Umbilical cord (tissue), 2 donors: ENCODE results near the gene MSRB3. TPM values are rescaled to one million over a fixed set of nuclear protein-coding genes. Genes with fewer than 3 reads are reported as not detected.
"Not testable (repeated sequence)": the region's sequence is repeated elsewhere in the genome, so short reads cannot be mapped to it uniquely, and the experiment has no call there.

Experiments
- DNase-seq: peaks from one replicate; pipeline ENCODE4 v3.0.0-alpha.2; 2015; ENCODE audit warnings: low spot score
- total RNA-seq: library from RNA; depleted of rRNA; stranded (reverse); fragments of >200 nt; gene quantifications from one replicate; pipeline ENCODE4 v1.2.3, GENCODE V29; 2014; ENCODE audit warnings: low replicate concordance; ENCODE audit not compliant: insufficient read depth

The MSRB3 gene
- total RNA-seq, 1 donor from 2014 or later: 192 TPM

GRCh38 chr12:65454115-65454787 lies 175.8 kb downstream of the MSRB3 start:
- DNase-seq: no peak

DNA sequence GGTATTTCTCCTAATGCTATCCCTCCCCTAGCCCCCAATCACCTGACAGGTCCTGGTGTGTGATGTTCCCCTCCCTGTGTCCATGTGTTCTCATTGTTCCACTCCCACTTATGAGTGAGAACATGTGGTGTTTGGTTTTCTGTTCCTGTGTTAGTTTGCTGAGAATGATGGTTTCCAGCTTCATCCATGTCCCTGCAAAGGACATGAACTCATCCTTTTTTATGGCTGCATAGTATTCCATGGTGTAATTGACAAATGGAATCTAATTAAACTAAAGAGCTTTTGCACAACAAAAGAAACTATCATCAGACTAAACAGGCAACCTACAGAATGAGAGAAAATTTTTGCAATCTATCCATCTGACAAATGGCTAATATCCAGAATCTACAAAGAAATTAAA lies 178.9 kb downstream of the MSRB3 start:
- not testable (repeated sequence) for DNase-seq

- no peak for DNase-seq
These were observed 180.2 kb downstream of the MSRB3 start for GRCh38 chr12:65458718-65459117.

DNA sequence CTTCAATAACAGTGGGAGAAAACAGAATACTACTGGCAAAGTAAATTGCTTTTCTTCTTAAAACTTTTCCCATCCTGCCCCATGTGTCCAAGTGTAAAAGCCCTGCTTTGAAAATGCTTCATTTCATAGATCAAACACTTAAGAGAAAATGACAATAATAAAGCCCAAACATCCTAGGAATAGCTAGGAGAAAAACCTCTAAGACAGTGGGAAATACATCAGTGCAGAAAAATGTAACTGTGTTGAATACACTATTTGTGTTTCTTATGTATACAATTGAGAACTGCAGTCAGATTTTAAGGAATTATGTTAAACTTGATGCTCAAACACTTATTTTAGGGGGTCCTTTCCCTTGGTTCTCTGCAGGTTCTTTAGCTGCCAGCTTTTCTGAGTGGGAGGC lies 181.1 kb downstream of the MSRB3 start:
- no peak for DNase-seq

DNA sequence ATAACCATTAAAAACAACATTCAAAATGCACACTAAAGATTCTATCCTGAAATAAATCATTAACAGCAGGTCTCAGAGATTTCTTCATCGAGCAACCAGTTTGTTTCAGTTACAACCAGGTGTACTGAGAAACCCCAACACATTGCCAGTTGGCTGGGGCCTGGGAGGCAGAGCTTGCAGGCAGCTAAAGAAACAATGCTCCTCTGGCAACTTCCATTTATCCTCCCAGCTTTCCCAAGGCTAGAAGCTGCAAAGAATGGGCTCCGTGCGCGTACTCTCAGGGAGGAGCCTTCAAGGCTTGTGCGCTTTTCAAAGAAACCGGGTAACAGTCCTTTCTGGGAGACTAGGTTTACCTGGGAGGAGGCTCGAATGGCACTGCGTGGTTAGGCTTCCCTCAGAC lies 181.6 kb downstream of the MSRB3 start:
- DNase-seq: no peak

DNA sequence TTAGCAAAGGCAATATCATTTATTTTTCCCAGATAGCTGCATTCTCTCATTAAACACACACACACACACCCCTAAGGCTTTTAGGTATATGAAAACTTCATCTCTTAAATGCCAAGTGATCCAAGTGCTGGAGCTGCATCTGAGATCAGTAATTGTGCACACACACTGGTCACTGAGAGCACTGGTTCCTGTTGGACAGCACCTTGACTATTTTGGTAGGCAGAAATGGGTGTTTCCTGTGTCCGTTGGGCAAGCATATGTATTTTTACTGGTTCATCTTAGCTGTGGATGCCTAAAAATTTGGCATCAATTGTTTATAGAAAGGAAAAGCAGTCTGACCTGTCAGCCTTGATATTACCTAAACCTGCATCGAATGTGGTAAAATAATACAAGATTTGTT lies 182.5 kb downstream of the MSRB3 start:
- no peak for DNase-seq

DNA sequence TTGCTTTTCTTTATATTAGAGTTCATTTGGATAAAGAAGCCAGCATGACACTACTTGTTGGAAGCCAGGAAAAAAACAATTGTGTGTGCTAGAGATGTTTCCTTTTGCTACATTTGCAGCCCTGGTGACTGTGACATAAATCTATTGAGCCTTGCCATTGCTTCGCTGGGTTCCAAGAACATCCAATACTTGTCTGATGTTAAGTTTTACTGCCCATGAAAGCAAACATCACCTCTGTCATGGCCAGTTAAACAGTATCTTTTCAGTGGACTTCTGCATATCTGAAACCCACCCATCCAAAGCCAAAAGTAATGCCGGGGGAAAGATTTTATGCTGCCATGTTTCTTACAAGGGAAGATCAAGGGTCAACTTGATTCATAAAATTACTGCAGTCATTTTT lies 184.0 kb downstream of the MSRB3 start:
- no peak for DNase-seq

DNA sequence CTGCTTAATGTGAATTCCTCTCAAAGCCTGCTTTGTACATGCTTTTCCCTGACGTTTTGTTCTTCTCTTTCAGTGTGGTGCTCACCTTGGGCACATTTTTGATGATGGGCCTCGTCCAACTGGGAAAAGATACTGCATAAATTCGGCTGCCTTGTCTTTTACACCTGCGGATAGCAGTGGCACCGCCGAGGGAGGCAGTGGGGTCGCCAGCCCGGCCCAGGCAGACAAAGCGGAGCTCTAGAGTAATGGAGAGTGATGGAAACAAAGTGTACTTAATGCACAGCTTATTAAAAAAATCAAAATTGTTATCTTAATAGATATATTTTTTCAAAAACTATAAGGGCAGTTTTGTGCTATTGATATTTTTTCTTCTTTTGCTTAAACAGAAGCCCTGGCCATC lies 184.6 kb downstream of the MSRB3 start:
- DNase-seq: no peak

DNA sequence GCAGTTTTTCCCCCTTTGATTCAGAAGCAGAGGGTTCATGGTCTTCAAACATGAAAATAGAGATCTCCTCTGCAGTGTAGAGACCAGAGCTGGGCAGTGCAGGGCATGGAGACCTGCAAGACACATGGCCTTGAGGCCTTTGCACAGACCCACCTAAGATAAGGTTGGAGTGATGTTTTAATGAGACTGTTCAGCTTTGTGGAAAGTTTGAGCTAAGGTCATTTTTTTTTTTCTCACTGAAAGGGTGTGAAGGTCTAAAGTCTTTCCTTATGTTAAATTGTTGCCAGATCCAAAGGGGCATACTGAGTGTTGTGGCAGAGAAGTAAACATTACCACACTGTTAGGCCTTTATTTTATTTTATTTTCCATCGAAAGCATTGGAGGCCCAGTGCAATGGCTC lies 185.1 kb downstream of the MSRB3 start:
- DNase-seq: no peak

GRCh38 chr12:65464930-65465329 lies 186.4 kb downstream of the MSRB3 start:
- DNase-seq: peak; percentile 95

DNA sequence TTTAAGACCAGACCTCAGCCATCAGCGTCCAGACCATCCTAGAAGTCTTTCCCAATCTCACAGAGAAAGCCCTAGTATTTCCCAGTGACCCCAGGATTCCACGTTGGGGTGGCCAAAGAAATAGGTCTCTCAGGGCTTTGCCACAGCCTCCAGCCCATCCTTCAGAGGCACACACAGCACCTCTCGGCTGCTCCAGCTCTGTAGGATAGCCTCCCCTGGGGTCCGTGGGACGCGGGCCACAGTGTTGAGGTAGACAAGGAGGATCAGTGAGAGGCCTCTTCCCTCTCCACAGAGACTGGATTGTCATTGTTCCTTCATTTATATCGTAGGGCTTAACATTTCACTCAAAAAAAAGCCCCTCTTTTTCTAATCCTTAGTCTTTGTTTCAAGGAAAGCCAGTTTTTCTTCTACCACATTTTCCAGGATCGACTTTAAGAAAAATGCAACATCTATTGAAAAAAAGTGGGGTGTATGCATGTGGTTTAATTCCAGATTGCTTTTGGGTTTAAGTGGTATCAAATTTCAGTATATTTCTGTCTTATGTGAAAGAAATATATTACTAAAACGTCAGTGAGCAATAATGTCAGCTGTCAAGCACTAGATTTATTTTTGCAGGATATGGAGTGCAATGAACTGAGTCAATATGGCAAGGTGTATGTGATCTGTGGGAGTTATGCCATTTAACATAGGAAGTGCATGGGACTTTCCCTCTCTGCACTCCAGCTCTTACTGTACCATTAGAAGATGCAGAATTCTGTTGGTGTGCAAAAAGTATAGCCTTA lies 187.5 kb downstream of the MSRB3 start:
- DNase-seq: no peak

- DNase-seq: peak; percentile 7
These were observed 188.4 kb downstream of the MSRB3 start for GRCh38 chr12:65466911-65467310.

- peak; percentile 54 for DNase-seq
These were observed 191.8 kb downstream of the MSRB3 start for GRCh38 chr12:65470256-65470655.

DNA sequence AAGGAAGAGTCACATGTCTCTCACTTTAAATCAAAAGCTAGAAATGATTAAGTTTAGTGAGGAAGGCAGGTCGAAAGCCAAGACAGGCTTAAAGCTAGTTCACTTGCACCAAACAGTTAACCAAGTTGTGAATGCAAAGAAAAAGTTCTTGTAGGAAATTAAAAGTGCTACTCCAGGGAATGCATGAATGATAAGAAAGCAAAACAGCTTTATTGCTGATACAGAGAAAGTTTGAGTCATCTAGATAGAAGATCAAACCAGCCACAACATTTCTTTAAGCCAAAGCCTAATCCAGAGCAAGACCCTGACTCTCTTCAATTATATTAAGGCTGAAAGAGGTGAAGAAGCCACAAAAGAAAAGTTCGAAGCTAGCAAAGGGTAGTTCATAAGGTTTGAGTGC lies 193.6 kb downstream of the MSRB3 start:
- no peak for DNase-seq

DNA sequence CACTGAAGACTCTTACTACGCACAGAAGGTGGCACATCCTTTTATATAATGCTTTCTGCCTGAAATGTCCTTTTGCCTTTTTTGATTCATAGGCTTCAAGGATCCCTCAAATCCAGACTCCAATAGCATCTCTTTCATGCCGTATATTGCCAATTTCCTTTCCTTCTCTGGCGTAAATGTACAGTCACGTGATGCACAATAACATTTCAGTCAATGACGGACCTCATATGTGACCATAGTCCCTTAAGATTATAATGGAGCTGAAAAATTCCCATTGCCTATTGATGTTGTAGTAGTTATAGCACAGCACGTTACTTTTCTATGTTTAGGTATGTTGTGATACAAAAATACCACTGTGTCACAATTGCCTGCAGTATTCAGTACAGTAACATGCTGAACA lies 196.3 kb downstream of the MSRB3 start:
- DNase-seq: no peak

DNA sequence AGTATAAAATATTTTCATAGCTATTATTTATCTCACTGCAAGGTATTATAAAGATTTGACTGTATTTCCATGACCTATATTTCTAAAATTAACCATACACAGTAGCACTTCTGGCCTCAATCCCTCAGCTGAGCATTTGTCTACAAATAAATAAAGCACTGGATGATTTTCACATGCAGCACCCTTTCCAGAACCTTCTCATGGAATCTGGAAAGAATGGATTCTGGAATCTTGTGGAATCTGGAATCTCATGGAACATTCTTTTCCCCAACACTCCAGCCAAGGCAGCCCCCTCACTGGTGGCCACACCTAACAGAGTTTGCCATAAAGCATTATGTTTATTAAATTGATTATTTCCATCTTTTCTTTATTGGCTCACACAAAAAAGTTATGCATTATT lies 199.2 kb downstream of the MSRB3 start:
- no peak for DNase-seq

DNA sequence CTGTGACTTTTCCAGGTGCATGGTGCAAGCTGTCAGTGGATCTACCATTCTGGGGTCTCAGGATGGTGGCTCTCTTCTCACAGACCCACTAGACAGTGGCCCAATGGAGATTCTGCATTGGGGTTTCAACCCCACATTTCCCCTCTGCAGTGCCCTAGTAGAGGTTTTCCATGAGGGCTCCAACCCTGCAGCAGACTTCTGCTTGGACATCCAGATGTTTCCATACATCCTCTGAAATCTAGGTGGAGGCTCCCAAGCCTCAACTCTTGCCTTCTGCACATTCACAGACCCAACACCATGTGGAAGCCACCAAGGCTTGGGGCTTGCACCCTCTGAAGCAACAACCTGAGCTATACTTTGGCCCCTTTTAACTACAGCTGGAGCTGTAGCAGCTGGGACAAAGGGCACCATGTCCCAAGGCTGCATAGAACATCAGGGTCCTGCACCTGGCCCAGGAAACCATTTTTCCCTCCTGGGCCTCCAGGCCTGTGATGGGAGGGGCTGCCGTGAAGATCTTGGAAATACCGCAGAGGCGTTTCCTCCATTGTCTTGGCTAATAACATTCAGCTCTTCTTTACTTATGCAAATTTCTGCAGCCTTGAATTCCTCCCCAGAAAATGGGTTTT lies 205.5 kb downstream of the MSRB3 start:
- not testable (repeated sequence) for DNase-seq

DNA sequence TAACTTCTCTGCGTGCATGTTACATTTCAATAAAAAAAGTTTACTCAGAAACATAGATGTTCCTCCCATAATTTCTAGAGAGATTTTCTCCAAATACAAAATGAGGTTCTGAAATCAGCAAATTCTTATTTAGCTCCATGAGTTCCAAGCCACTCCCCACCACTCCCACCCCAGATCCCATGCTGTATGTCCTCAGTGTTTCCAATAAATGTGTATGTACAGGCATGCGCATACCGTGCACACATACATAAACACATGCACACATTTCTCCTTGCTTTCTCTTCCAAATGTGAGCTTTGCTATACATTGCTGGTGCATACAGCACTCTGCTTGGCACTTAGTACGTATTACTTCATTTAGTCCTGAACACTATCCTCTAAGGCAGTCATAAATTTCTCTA lies 209.7 kb downstream of the MSRB3 start:
- no peak for DNase-seq

DNA sequence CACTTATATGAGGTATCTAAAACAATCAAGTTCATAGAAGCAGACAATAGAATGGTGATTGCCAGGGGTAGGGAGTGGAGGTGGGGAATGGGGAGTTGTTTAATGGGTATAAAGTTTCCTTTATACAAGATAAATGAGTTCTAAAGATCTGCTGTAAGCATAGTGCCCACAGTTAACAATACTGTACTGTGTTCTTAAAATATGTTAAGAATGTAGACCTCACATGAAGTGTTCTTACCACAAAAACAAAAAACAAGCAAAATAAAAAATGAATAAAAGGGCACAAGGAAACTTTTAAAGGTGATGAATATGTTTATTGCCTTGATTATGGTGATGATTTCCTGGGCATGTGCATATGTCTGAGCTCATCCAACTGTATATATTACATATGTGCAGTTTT lies 211.8 kb downstream of the MSRB3 start:
- no peak for DNase-seq

GRCh38 chr12:65492998-65493912 lies 214.8 kb downstream of the MSRB3 start:
- no peak for DNase-seq

GRCh38 chr12:65493913-65494245 lies 215.4 kb downstream of the MSRB3 start:
- no peak for DNase-seq

DNA sequence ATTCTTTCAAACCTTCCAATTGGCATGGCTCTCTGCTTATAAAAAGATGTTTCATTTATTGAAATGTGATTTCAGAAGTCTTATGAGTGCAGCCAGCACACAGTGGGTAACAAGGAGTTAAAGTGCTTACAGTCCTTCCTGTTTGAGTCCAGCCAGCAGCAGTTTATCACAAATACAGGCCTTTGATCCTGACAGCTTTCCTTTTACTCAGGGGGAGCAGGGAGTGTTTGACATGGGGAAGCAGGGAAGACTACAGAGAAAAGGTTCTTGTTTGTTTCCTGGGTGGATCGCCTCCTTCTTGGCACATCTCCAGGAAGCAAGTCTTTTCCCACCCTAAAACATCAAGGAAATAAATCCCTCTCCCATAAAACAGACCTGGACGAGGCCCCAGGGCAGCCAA lies 216.1 kb downstream of the MSRB3 start:
- DNase-seq: peak; percentile 59
